ENCODE results near the gene UNC79. TPM values are rescaled to one million over a fixed set of nuclear protein-coding genes. Genes with fewer than 3 reads are reported as not detected.

UNC79 gene
- polyA plus RNA-seq, 6 donors from 2014 or later: 0.03 TPM; not detected in 4

- Mint-ChIP-seq H3K4me1 (no peaks in the 10 kb centered on the region), H3K4me3 (no peak overlapping the region), H3K36me3 (no peaks in the 10 kb centered on the region), H3K9me3 (peaks cover 0 to 10% (median 2%) of the 10 kb centered on the region in 7 donors), H3K27me3 (peaks cover 0 to 18% (median 18%) of the 10 kb centered on the region in 3 donors), H3K27ac (no peak overlapping the region)
- ATAC-seq (ENCODE audit: low read depth in 2 of 2) (no peak), DNase-seq (no peak)
Measured at GRCh38 chr14:93725002-93725582, 294.4 kb downstream of the UNC79 start.

- Mint-ChIP-seq H3K4me1 (no peaks in the 10 kb centered on the region), H3K27ac (no peak overlapping the region), H3K4me3 (no peak overlapping the region), H3K9me3 (peaks cover 0 to 10% (median 2%) of the 10 kb centered on the region in 7 donors), H3K27me3 (peaks cover 0 to 18% (median 18%) of the 10 kb centered on the region in 3 donors), H3K36me3 (no peaks in the 10 kb centered on the region)
- no peak for DNase-seq
- no peak for ATAC-seq (ENCODE audit: low read depth in 2 of 2)
Measured at GRCh38 chr14:93725993-93726392, 295.3 kb downstream of the UNC79 start.

GRCh38 chr14:93727039-93727740 lies 296.5 kb downstream of the UNC79 start:
- Mint-ChIP-seq H3K27me3 (peaks cover 0 to 18% (median 18%) of the 10 kb centered on the region in 3 donors), H3K4me1 (no peaks in the 10 kb centered on the region), H3K27ac (no peak overlapping the region), H3K9me3 (peaks cover 0 to 6% (median 0%) of the 10 kb centered on the region in 7 donors), H3K4me3 (no peak overlapping the region), H3K36me3 (no peaks in the 10 kb centered on the region)
- no peak for ATAC-seq (ENCODE audit: low read depth in 2 of 2)
- DNase-seq: no peak

GRCh38 chr14:93727917-93728650 lies 297.3 kb downstream of the UNC79 start:
- Mint-ChIP-seq H3K4me3 (peak overlapping the region in 1 of 8 donors; percentile 44), H3K36me3 (no peaks in the 10 kb centered on the region), H3K4me1 (no peaks in the 10 kb centered on the region), H3K9me3 (peaks cover 0 to 2% (median 0%) of the 10 kb centered on the region in 7 donors), H3K27ac (peak overlapping the region in 1 of 6 donors; percentile 92), H3K27me3 (peaks cover 0 to 18% (median 18%) of the 10 kb centered on the region in 3 donors)
- ATAC-seq (ENCODE audit: low read depth in 2 of 2) (no peak), DNase-seq (no peak)

- peaks cover 0 to 2% (median 0%) of the 10 kb centered on the region in 7 donors for H3K9me3 Mint-ChIP-seq
- peaks cover 0 to 18% (median 18%) of the 10 kb centered on the region in 3 donors for H3K27me3 Mint-ChIP-seq
- DNase-seq (no peak), ATAC-seq (ENCODE audit: low read depth in 2 of 2) (no peak)
- H3K27ac Mint-ChIP-seq: no peak overlapping the region
- H3K4me1 Mint-ChIP-seq: no peaks in the 10 kb centered on the region
- H3K36me3 Mint-ChIP-seq: no peaks in the 10 kb centered on the region
- H3K4me3 Mint-ChIP-seq: no peak overlapping the region
Measured at GRCh38 chr14:93728651-93729016, 297.9 kb downstream of the UNC79 start.

- H3K4me1 Mint-ChIP-seq: no peaks in the 10 kb centered on the region
- H3K4me3 Mint-ChIP-seq: no peak overlapping the region
- ATAC-seq (ENCODE audit: low read depth in 2 of 2): no peak
- H3K36me3 Mint-ChIP-seq: no peaks in the 10 kb centered on the region
- peaks cover 0 to 2% (median 0%) of the 10 kb centered on the region in 7 donors for H3K9me3 Mint-ChIP-seq
- H3K27ac Mint-ChIP-seq: no peak overlapping the region
- peaks cover 0 to 18% (median 14%) of the 10 kb centered on the region in 3 donors for H3K27me3 Mint-ChIP-seq
- DNase-seq: no peak
Measured at GRCh38 chr14:93729993-93730392, 299.3 kb downstream of the UNC79 start.

GRCh38 chr14:93731753-93732152 lies 301.0 kb downstream of the UNC79 start:
- H3K36me3 Mint-ChIP-seq: no peaks in the 10 kb centered on the region
- H3K27me3 Mint-ChIP-seq: peaks cover 0 to 18% (median 14%) of the 10 kb centered on the region in 3 donors
- no peak overlapping the region for H3K27ac Mint-ChIP-seq
- peaks cover 0 to 2% (median 0%) of the 10 kb centered on the region in 7 donors for H3K9me3 Mint-ChIP-seq
- DNase-seq (no peak), ATAC-seq (ENCODE audit: low read depth in 2 of 2) (no peak)
- H3K4me1 Mint-ChIP-seq: no peaks in the 10 kb centered on the region
- H3K4me3 Mint-ChIP-seq: no peak overlapping the region

GRCh38 chr14:93732524-93732923 lies 301.8 kb downstream of the UNC79 start:
- Mint-ChIP-seq H3K9me3 (peaks cover 0 to 2% (median 0%) of the 10 kb centered on the region in 7 donors), H3K27me3 (peaks cover 0 to 26% (median 14%) of the 10 kb centered on the region in 3 donors), H3K4me1 (no peaks in the 10 kb centered on the region), H3K4me3 (no peak overlapping the region), H3K27ac (no peak overlapping the region), H3K36me3 (no peaks in the 10 kb centered on the region)
- DNase-seq: no peak
- ATAC-seq (ENCODE audit: low read depth in 2 of 2): no peak

- H3K4me1 Mint-ChIP-seq: no peaks in the 10 kb centered on the region
- no peaks in the 10 kb centered on the region for H3K36me3 Mint-ChIP-seq
- peaks cover 3 to 25% (median 12%) of the 10 kb centered on the region in 3 donors for H3K27me3 Mint-ChIP-seq
- no peak for DNase-seq
- no peak overlapping the region for H3K27ac Mint-ChIP-seq
- H3K4me3 Mint-ChIP-seq: no peak overlapping the region
- peaks cover 0 to 2% (median 0%) of the 10 kb centered on the region in 7 donors for H3K9me3 Mint-ChIP-seq
- ATAC-seq (ENCODE audit: low read depth in 2 of 2): no peak
Measured at GRCh38 chr14:93733231-93733630, 302.5 kb downstream of the UNC79 start.

- no peak overlapping the region for H3K27ac Mint-ChIP-seq
- DNase-seq (no peak), ATAC-seq (ENCODE audit: low read depth in 2 of 2) (no peak)
- H3K36me3 Mint-ChIP-seq: no peaks in the 10 kb centered on the region
- H3K4me1 Mint-ChIP-seq: no peaks in the 10 kb centered on the region
- peaks cover 4 to 27% (median 15%) of the 10 kb centered on the region in 3 donors for H3K27me3 Mint-ChIP-seq
- H3K9me3 Mint-ChIP-seq: peaks cover 0 to 2% (median 0%) of the 10 kb centered on the region in 7 donors
- no peak overlapping the region for H3K4me3 Mint-ChIP-seq
Measured at GRCh38 chr14:93733631-93734030, 302.9 kb downstream of the UNC79 start.

- H3K4me1 Mint-ChIP-seq: no peaks in the 10 kb centered on the region
- no peak overlapping the region for H3K4me3 Mint-ChIP-seq
- DNase-seq (no peak), ATAC-seq (ENCODE audit: low read depth in 2 of 2) (no peak)
- H3K27ac Mint-ChIP-seq: peak overlapping the region in 1 of 6 donors; percentile 66
- no peaks in the 10 kb centered on the region for H3K36me3 Mint-ChIP-seq
- peaks cover 0 to 2% (median 0%) of the 10 kb centered on the region in 7 donors for H3K9me3 Mint-ChIP-seq
- peaks cover 4 to 28% (median 12%) of the 10 kb centered on the region in 3 donors for H3K27me3 Mint-ChIP-seq
Measured at GRCh38 chr14:93734086-93734822, 303.5 kb downstream of the UNC79 start.

- no peak for DNase-seq
- no peak overlapping the region for H3K27ac Mint-ChIP-seq
- H3K4me1 Mint-ChIP-seq: no peaks in the 10 kb centered on the region
- H3K27me3 Mint-ChIP-seq: peaks cover 4 to 25% (median 8%) of the 10 kb centered on the region in 3 donors
- H3K9me3 Mint-ChIP-seq: no peaks in the 10 kb centered on the region
- H3K36me3 Mint-ChIP-seq: no peaks in the 10 kb centered on the region
- ATAC-seq (ENCODE audit: low read depth in 2 of 2): no peak
- H3K4me3 Mint-ChIP-seq: no peak overlapping the region
Measured at GRCh38 chr14:93735206-93735605, 304.5 kb downstream of the UNC79 start.

- Mint-ChIP-seq H3K4me3 (no peak overlapping the region), H3K4me1 (no peaks in the 10 kb centered on the region), H3K36me3 (no peaks in the 10 kb centered on the region), H3K9me3 (no peaks in the 10 kb centered on the region), H3K27ac (no peak overlapping the region), H3K27me3 (peaks cover 4 to 25% (median 8%) of the 10 kb centered on the region in 3 donors)
- DNase-seq: no peak
- no peak for ATAC-seq (ENCODE audit: low read depth in 2 of 2)
Measured at GRCh38 chr14:93736378-93737014, 305.8 kb downstream of the UNC79 start.

Measured in naive B cell (primary cell).